ENCODE results near the gene SLC26A1. TPM values are rescaled to one million over a fixed set of nuclear protein-coding genes. Genes with fewer than 3 reads are reported as not detected.
A peak's percentile ranks its signal among the peaks of the same experiment; 100 is the strongest.

SLC26A1 gene
- total and polyA plus RNA-seq, 2 experiments from 2014 or later, result 0.77 to 6.3 TPM

- H3K36me3 ChIP-seq, result no peaks in the 10 kb centered on the region
- peak overlapping the region; percentile 16 for H3K4me3 ChIP-seq
- H3K27me3 ChIP-seq, result peaks cover 68% of the 10 kb centered on the region
- TF ChIP-seq, protein P1, sequence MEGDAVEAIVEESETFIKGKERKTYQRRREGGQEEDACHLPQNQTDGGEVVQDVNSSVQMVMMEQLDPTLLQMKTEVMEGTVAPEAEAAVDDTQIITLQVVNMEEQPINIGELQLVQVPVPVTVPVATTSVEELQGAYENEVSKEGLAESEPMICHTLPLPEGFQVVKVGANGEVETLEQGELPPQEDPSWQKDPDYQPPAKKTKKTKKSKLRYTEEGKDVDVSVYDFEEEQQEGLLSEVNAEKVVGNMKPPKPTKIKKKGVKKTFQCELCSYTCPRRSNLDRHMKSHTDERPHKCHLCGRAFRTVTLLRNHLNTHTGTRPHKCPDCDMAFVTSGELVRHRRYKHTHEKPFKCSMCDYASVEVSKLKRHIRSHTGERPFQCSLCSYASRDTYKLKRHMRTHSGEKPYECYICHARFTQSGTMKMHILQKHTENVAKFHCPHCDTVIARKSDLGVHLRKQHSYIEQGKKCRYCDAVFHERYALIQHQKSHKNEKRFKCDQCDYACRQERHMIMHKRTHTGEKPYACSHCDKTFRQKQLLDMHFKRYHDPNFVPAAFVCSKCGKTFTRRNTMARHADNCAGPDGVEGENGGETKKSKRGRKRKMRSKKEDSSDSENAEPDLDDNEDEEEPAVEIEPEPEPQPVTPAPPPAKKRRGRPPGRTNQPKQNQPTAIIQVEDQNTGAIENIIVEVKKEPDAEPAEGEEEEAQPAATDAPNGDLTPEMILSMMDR (IDR thresholded peaks at IDR 0.05; ENCODE audit: low read depth, low read length), result no peak
- DNase-seq (ENCODE audit: low read depth in 1 of 2, low spot score in 1 of 2), result no peak
- no peaks in the 10 kb centered on the region for H3K4me1 ChIP-seq (ENCODE audit: low read depth)
- H3K9me3 ChIP-seq (ENCODE audit: low read depth), result no peaks in the 10 kb centered on the region
- no peak overlapping the region for H3K27ac ChIP-seq
These were observed 3.8 kb upstream of the SLC26A1 start for GRCh38 chr4:996997-997374.

GRCh38 chr4:996030-996996, 3.1 kb upstream of the SLC26A1 start:
- H3K27ac ChIP-seq, result no peak overlapping the region
- H3K4me1 ChIP-seq (ENCODE audit: low read depth), result no peaks in the 10 kb centered on the region
- H3K4me3 ChIP-seq, result no peak overlapping the region
- TF ChIP-seq, protein P1 (IDR thresholded peaks at IDR 0.05; ENCODE audit: low read depth, low read length), result no peak
- no peaks in the 10 kb centered on the region for H3K36me3 ChIP-seq
- no peak for DNase-seq (ENCODE audit: low read depth in 1 of 2, low spot score in 1 of 2)
- no peaks in the 10 kb centered on the region for H3K9me3 ChIP-seq (ENCODE audit: low read depth)
- peaks cover 61% of the 10 kb centered on the region for H3K27me3 ChIP-seq

- no peak overlapping the region for H3K27ac ChIP-seq
- TF ChIP-seq, protein P1 (IDR thresholded peaks at IDR 0.05; ENCODE audit: low read depth, low read length), result peak; percentile 4
- no peak for DNase-seq (ENCODE audit: low read depth in 1 of 2, low spot score in 1 of 2)
- H3K4me3 ChIP-seq, result no peak overlapping the region
- H3K36me3 ChIP-seq, result no peaks in the 10 kb centered on the region
- peaks cover 52% of the 10 kb centered on the region for H3K27me3 ChIP-seq
- no peaks in the 10 kb centered on the region for H3K9me3 ChIP-seq (ENCODE audit: low read depth)
- no peaks in the 10 kb centered on the region for H3K4me1 ChIP-seq (ENCODE audit: low read depth)
These were observed 2.3 kb upstream of the SLC26A1 start for GRCh38 chr4:995311-996026.

- Histone ChIP-seq H3K27me3 (peaks cover 24% of the 10 kb centered on the region), H3K36me3 (no peaks in the 10 kb centered on the region), H3K4me3 (no peak overlapping the region), H3K27ac (no peak overlapping the region), H3K9me3 (ENCODE audit: low read depth) (no peaks in the 10 kb centered on the region), H3K4me1 (ENCODE audit: low read depth) (no peaks in the 10 kb centered on the region)
- no peak for DNase-seq (ENCODE audit: low read depth in 1 of 2, low spot score in 1 of 2)
- TF ChIP-seq, protein P1 (IDR thresholded peaks at IDR 0.05; ENCODE audit: low read depth, low read length), result no peak
These were observed 700 bp downstream of the SLC26A1 start for GRCh38 chr4:992297-993110.
